HepG2 (cell line): ENCODE measurements around the gene IQSEC1. TPM values are rescaled to one million over a fixed set of nuclear protein-coding genes. Genes with fewer than 3 reads are reported as not detected.
A peak's percentile ranks its signal among the peaks of the same experiment; 100 is the strongest.

ENCODE experiments used
- BCL6 ChIP-seq: IDR thresholded peaks from 2 replicates; pipeline ENCODE4 v1.6.1; 2016; ENCODE audit warnings: missing genetic modification reagents, missing compliant biosample characterization
- DMAP1 ChIP-seq: IDR thresholded peaks from 2 replicates; pipeline ENCODE4 v1.6.1; 2016
- DNMT3B ChIP-seq: conservative IDR thresholded peaks from 2 replicates; pipeline ENCODE4 v1.6.1; 2016; ENCODE audit warnings: missing biosample characterization, control low read depth
- FOXO1 ChIP-seq: sonication (generic); formaldehyde crosslinking; IDR thresholded peaks from 2 replicates; pipeline ENCODE4 v1.4.0; 2020; ENCODE audit warnings: missing genetic modification reagents
- HDAC6 ChIP-seq: fragments of 200-600 bp; sonication (generic); IDR thresholded peaks from 2 replicates; pipeline ENCODE4 v1.7.0; 2017; ENCODE audit warnings: mild to moderate bottlenecking, antibody characterized with exemption, low read length, low read depth
- HNRNPK ChIP-seq: fragments of 200-400 bp; formaldehyde crosslinking; IDR thresholded peaks from 2 replicates; pipeline ENCODE4 v1.6.1; 2018; ENCODE audit warnings: low read length, low read depth, moderate library complexity, mild to moderate bottlenecking; ENCODE audit not compliant: poor library complexity, severe bottlenecking
- KAT7 ChIP-seq: IDR thresholded peaks from 2 replicates; pipeline ENCODE4 v1.6.1; 2018; ENCODE audit warnings: borderline replicate concordance, missing compliant biosample characterization
- MED1 ChIP-seq: sonication (generic); formaldehyde crosslinking; IDR thresholded peaks from 2 replicates; pipeline ENCODE4 v1.4.0; 2020; ENCODE audit warnings: missing genetic modification reagents
- MTA3 ChIP-seq: sonication (generic); formaldehyde crosslinking; IDR thresholded peaks from 2 replicates; pipeline ENCODE4 v1.4.0; 2020; ENCODE audit warnings: missing genetic modification reagents
- MTF2 ChIP-seq: sonication (generic); formaldehyde crosslinking; IDR thresholded peaks from 2 replicates; pipeline ENCODE4 v1.5.0; 2020; ENCODE audit warnings: missing genetic modification reagents, borderline replicate concordance
- NONO ChIP-seq, 2 experiments: fragments of 450-650 bp in 1 of 2; sonication (generic) in 1 of 2; formaldehyde crosslinking in 1 of 2; IDR thresholded peaks in 1 of 2; conservative IDR thresholded peaks in 1 of 2; 2 replicates each; pipeline versions ENCODE4 v1.6.1 to v1.8.0; 2017 to 2022; ENCODE audit warnings: mild to moderate bottlenecking in 1 of 2, missing genetic modification reagents in 1 of 2, moderate library complexity in 1 of 2
- SMAD1 ChIP-seq: sonication (generic); formaldehyde crosslinking; IDR thresholded peaks from 2 replicates; pipeline ENCODE4 v1.4.0; 2020; ENCODE audit warnings: missing genetic modification reagents, low read depth, mild to moderate bottlenecking, borderline replicate concordance
- THYN1 ChIP-seq: sonication (generic); formaldehyde crosslinking; IDR thresholded peaks from 2 replicates; pipeline ENCODE4 v1.8.1; 2023; ENCODE audit warnings: low read depth, mild to moderate bottlenecking, moderate library complexity, missing genetic modification reagents, borderline replicate concordance
- ZBTB7A ChIP-seq: sonication (generic); formaldehyde crosslinking; IDR thresholded peaks from 2 replicates; pipeline ENCODE4 v1.8.0; 2022; ENCODE audit warnings: mild to moderate bottlenecking, missing genetic modification reagents
- ZC3H13 ChIP-seq: sonication (generic); formaldehyde crosslinking; IDR thresholded peaks from 2 replicates; pipeline ENCODE4 v1.8.1; 2023; ENCODE audit warnings: mild to moderate bottlenecking, missing genetic modification reagents, moderate library complexity
- ZEB1 ChIP-seq: IDR thresholded peaks from 2 replicates; pipeline ENCODE4 v1.6.1; 2012; ENCODE audit warnings: mild to moderate bottlenecking, low read depth, inconsistent platforms; ENCODE audit not compliant: insufficient replicate concordance
- ZFY ChIP-seq: sonication (generic); formaldehyde crosslinking; IDR thresholded peaks from 2 replicates; pipeline ENCODE4 v1.4.0; 2020; ENCODE audit warnings: missing genetic modification reagents
- ZNF280D ChIP-seq: sonication (generic); formaldehyde crosslinking; IDR thresholded peaks from 2 replicates; pipeline ENCODE4 v1.5.1; 2020; ENCODE audit warnings: mild to moderate bottlenecking, missing genetic modification reagents
- ZNF337 ChIP-seq: sonication (generic); formaldehyde crosslinking; IDR thresholded peaks from 2 replicates; pipeline ENCODE4 v1.5.1; 2020; ENCODE audit warnings: missing genetic modification reagents, low read depth, mild to moderate bottlenecking, borderline replicate concordance
- ZNF619 ChIP-seq: sonication (generic); formaldehyde crosslinking; IDR thresholded peaks from 2 replicates; pipeline ENCODE4 v1.4.0; 2020; ENCODE audit warnings: mild to moderate bottlenecking, missing genetic modification reagents
- ZNF776 ChIP-seq: sonication (generic); formaldehyde crosslinking; IDR thresholded peaks from 2 replicates; pipeline ENCODE4 v1.4.0; 2020; ENCODE audit warnings: mild to moderate bottlenecking, missing genetic modification reagents
- ZSCAN21 ChIP-seq: sonication (generic); formaldehyde crosslinking; IDR thresholded peaks from 2 replicates; pipeline ENCODE4 v1.8.0; 2022; ENCODE audit warnings: mild to moderate bottlenecking, missing genetic modification reagents, moderate library complexity, borderline replicate concordance
- ZZZ3 ChIP-seq: sonication (generic); formaldehyde crosslinking; IDR thresholded peaks from 2 replicates; pipeline ENCODE4 v1.4.0; 2020; ENCODE audit warnings: missing genetic modification reagents, mild to moderate bottlenecking, borderline replicate concordance
- polyA plus RNA-seq, 8 experiments: library from polyadenylated mRNA; depleted of rRNA in 3 of 8; stranded (reverse) in 7 of 8; unstranded in 1 of 8; fragments of >200 nt; fragmentation: Illumina TruSeq in 4 of 8; extraction: Trizol in 4 of 8; gene quantifications; 2 replicates each; pipeline versions ENCODE4 v1.2.1 to v1.2.3, GENCODE V29; 2011 to 2016; ENCODE audit warnings: low read depth in 4 of 8, missing spikeins in 1 of 8, mixed read lengths in 1 of 8; ENCODE audit not compliant: insufficient read depth in 1 of 8
- total RNA-seq, 5 experiments: library from RNA; depleted of rRNA; stranded (reverse); fragments of >200 nt; fragmentation: Illumina TruSeq; extraction: Trizol; gene quantifications; 2 replicates each; pipeline ENCODE4 v1.2.3, GENCODE V29; 2016; ENCODE audit warnings: low read depth in 1 of 5
- TF ChIP-seq, protein P1 (sequence below): sonication (generic); formaldehyde crosslinking; IDR thresholded peaks from 2 replicates; pipeline ENCODE4 v1.4.0; 2020; ENCODE audit warnings: mild to moderate bottlenecking, missing genetic modification reagents
- TF ChIP-seq, protein P2 (sequence below): sonication (generic); formaldehyde crosslinking; IDR thresholded peaks from 2 replicates; pipeline ENCODE4 v1.8.1; 2022; ENCODE audit warnings: low read depth, mild to moderate bottlenecking, missing genetic modification reagents

Gene IQSEC1
- total and polyA plus RNA-seq, 2 of the 13 experiments (the other 11 are each of a cell fraction or from before 2014, with no cell fraction given) = 17.4 to 20.2 TPM

GRCh38 chr3:12967606-12968351 is 105.5 kb downstream of the IQSEC1 start (continued):
- TF ChIP-seq ZEB1 = no peak
- TF ChIP-seq HDAC6 = no peak
- TF ChIP-seq NONO (IDR thresholded peaks at IDR 0.05) = no peak
- TF ChIP-seq NONO (CRISPR knock-in tag; conservative IDR thresholded peaks at IDR 0.05) = 0 out of 2 replicates have a peak, but pooled peaks have one; percentile 30
- no peak for TF ChIP-seq ZZZ3 (CRISPR knock-in tag)
- TF ChIP-seq FOXO1 (CRISPR knock-in tag) = 0 out of 2 replicates have a peak, but pooled peaks have one; percentile 35
- no peak for TF ChIP-seq SMAD1 (CRISPR knock-in tag)
- TF ChIP-seq MED1 = no peak
- no peak for TF ChIP-seq KAT7
- peak; percentile 71; the same call in 1 of the 2 replicates for TF ChIP-seq ZFY (CRISPR knock-in tag)
- no peak for TF ChIP-seq ZNF280D (CRISPR knock-in tag)
- TF ChIP-seq ZSCAN21 (CRISPR knock-in tag) = no peak
- TF ChIP-seq DNMT3B (CRISPR knock-in tag) = no peak
- TF ChIP-seq ZNF619 = no peak
- no peak for TF ChIP-seq MTF2 (CRISPR knock-in tag)
- TF ChIP-seq THYN1 = no peak
- TF ChIP-seq, protein P1, sequence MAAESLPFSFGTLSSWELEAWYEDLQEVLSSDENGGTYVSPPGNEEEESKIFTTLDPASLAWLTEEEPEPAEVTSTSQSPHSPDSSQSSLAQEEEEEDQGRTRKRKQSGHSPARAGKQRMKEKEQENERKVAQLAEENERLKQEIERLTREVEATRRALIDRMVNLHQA (CRISPR knock-in tag) = no peak
- TF ChIP-seq ZNF776 (CRISPR knock-in tag) = no peak
- TF ChIP-seq, protein P2, sequence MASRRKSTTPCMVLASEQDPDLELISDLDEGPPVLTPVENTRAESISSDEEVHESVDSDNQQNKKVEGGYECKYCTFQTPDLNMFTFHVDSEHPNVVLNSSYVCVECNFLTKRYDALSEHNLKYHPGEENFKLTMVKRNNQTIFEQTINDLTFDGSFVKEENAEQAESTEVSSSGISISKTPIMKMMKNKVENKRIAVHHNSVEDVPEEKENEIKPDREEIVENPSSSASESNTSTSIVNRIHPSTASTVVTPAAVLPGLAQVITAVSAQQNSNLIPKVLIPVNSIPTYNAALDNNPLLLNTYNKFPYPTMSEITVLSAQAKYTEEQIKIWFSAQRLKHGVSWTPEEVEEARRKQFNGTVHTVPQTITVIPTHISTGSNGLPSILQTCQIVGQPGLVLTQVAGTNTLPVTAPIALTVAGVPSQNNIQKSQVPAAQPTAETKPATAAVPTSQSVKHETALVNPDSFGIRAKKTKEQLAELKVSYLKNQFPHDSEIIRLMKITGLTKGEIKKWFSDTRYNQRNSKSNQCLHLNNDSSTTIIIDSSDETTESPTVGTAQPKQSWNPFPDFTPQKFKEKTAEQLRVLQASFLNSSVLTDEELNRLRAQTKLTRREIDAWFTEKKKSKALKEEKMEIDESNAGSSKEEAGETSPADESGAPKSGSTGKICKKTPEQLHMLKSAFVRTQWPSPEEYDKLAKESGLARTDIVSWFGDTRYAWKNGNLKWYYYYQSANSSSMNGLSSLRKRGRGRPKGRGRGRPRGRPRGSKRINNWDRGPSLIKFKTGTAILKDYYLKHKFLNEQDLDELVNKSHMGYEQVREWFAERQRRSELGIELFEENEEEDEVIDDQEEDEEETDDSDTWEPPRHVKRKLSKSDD (CRISPR knock-in tag) = no peak
- no peak for TF ChIP-seq HNRNPK
- TF ChIP-seq DMAP1 (CRISPR knock-in tag) = peak; percentile 59; the same call in 1 of the 2 replicates
- TF ChIP-seq ZNF337 (CRISPR knock-in tag) = no peak
- no peak for TF ChIP-seq ZC3H13
- TF ChIP-seq ZBTB7A (CRISPR knock-in tag) = no peak
- no peak for TF ChIP-seq BCL6
- TF ChIP-seq MTA3 (CRISPR knock-in tag) = no peak
